ENCODE results near the gene CFB. TPM values are rescaled to one million over a fixed set of nuclear protein-coding genes. Genes with fewer than 3 reads are reported as not detected.
"Not testable (repeated sequence)": the region's sequence is repeated elsewhere in the genome, so short reads cannot be mapped to it uniquely, and the experiment has no call there.

Gene CFB
- total and polyA plus RNA-seq, 4 donors, result 2,016 to 3,272 (median 3,140) TPM

- Histone ChIP-seq H3K36me3 (ENCODE audit: control insufficient read depth in 4 of 4, insufficient read depth in 3 of 4, low read depth in 1 of 4, low read length in 3 of 4) (no peaks in the 10 kb centered on the region), H3K4me3 (ENCODE audit: low read depth in 1 of 3, low read length in 3 of 3) (no peak overlapping the region), H3K4me1 (ENCODE audit: control insufficient read depth in 4 of 4, insufficient read depth in 4 of 4, low read length in 3 of 4) (peaks cover 4 to 21% (median 15%) of the 10 kb centered on the region in 4 donors), H3K27me3 (ENCODE audit: control insufficient read depth in 4 of 4, insufficient read depth in 4 of 4, low read length in 3 of 4) (no peaks in the 10 kb centered on the region), H3K9ac (ENCODE audit: low read depth in 1 of 2, low read length in 2 of 2) (no peak overlapping the region), H3K9me3 (ENCODE audit: control insufficient read depth in 4 of 4, low read length in 3 of 4) (no peaks in the 10 kb centered on the region), H3K27ac (ENCODE audit: low read depth in 1 of 2, low read length in 2 of 2) (no peak overlapping the region)
- DNase-seq (ENCODE audit: low spot score), result no peak
- WGBS, result 79% methylated on average over 4 of the region's 4 CpGs
- TF ChIP-seq GABPA (IDR thresholded peaks at IDR 0.05 in 1 of 2, conservative IDR thresholded peaks at IDR 0.05 in 1 of 2) (no peak), HNF4A (conservative IDR thresholded peaks at IDR 0.05) (no peak), HNF4G (IDR thresholded peaks at IDR 0.05) (no peak)
Observed at GRCh38 chr6:31906122-31906521, 39.8 kb upstream of the CFB start.

GRCh38 chr6:31906727-31907126, 39.2 kb upstream of the CFB start:
- H3K4me1 ChIP-seq (ENCODE audit: control insufficient read depth in 4 of 4, insufficient read depth in 4 of 4, low read length in 3 of 4), result peaks cover 2 to 18% (median 13%) of the 10 kb centered on the region in 4 donors
- not testable (repeated sequence) for DNase-seq (ENCODE audit: low spot score); H3K27ac ChIP-seq (ENCODE audit: low read depth in 1 of 2, low read length in 2 of 2); H3K27me3 ChIP-seq (ENCODE audit: control insufficient read depth in 4 of 4, insufficient read depth in 4 of 4, low read length in 3 of 4); H3K4me3 ChIP-seq (ENCODE audit: low read depth in 1 of 3, low read length in 3 of 3); H3K9ac ChIP-seq (ENCODE audit: low read depth in 1 of 2, low read length in 2 of 2); H3K36me3 ChIP-seq (ENCODE audit: control insufficient read depth in 4 of 4, insufficient read depth in 3 of 4, low read depth in 1 of 4, low read length in 3 of 4); H3K9me3 ChIP-seq (ENCODE audit: control insufficient read depth in 4 of 4, low read length in 3 of 4)
- WGBS, result 79% methylated on average over 8 of the region's 8 CpGs

GRCh38 chr6:31907158-31907813, 38.6 kb upstream of the CFB start:
- H3K4me1 ChIP-seq (ENCODE audit: control insufficient read depth in 4 of 4, insufficient read depth in 4 of 4, low read length in 3 of 4), result peaks cover 2 to 17% (median 13%) of the 10 kb centered on the region in 4 donors
- DNase-seq (ENCODE audit: low spot score), result no peak
- H3K4me3 ChIP-seq (ENCODE audit: low read depth in 1 of 3, low read length in 3 of 3), result no peak overlapping the region
- TF ChIP-seq ZBTB33 (IDR thresholded peaks at IDR 0.05), result no peak
- TF ChIP-seq RAD21 (IDR thresholded peaks at IDR 0.05), result peak; percentile 5 to 37
- TF ChIP-seq REST (IDR thresholded peaks at IDR 0.05), result no peak
- no peak overlapping the region for H3K9ac ChIP-seq (ENCODE audit: low read depth in 1 of 2, low read length in 2 of 2)
- no peaks in the 10 kb centered on the region for H3K36me3 ChIP-seq (ENCODE audit: control insufficient read depth in 4 of 4, insufficient read depth in 3 of 4, low read depth in 1 of 4, low read length in 3 of 4)
- H3K27ac ChIP-seq (ENCODE audit: low read depth in 1 of 2, low read length in 2 of 2), result no peak overlapping the region
- 34% methylated on average over 7 of the region's 7 CpGs for WGBS
- no peaks in the 10 kb centered on the region for H3K27me3 ChIP-seq (ENCODE audit: control insufficient read depth in 4 of 4, insufficient read depth in 4 of 4, low read length in 3 of 4)
- no peaks in the 10 kb centered on the region for H3K9me3 ChIP-seq (ENCODE audit: control insufficient read depth in 4 of 4, low read length in 3 of 4)

GRCh38 chr6:31908255-31908654, 37.6 kb upstream of the CFB start:
- not testable (repeated sequence) for DNase-seq (ENCODE audit: low spot score)
- 94% methylated on average over 5 of the region's 5 CpGs for WGBS

More at GRCh38 chr6:31908255-31908654, 37.6 kb upstream of the CFB start:
- H3K27me3 ChIP-seq (ENCODE audit: control insufficient read depth in 4 of 4, insufficient read depth in 4 of 4, low read length in 3 of 4); H3K36me3 ChIP-seq (ENCODE audit: control insufficient read depth in 4 of 4, insufficient read depth in 3 of 4, low read depth in 1 of 4, low read length in 3 of 4); H3K9me3 ChIP-seq (ENCODE audit: control insufficient read depth in 4 of 4, low read length in 3 of 4); H3K27ac ChIP-seq (ENCODE audit: low read depth in 1 of 2, low read length in 2 of 2); H3K9ac ChIP-seq (ENCODE audit: low read depth in 1 of 2, low read length in 2 of 2); H3K4me1 ChIP-seq (ENCODE audit: control insufficient read depth in 4 of 4, insufficient read depth in 4 of 4, low read length in 3 of 4); H3K4me3 ChIP-seq (ENCODE audit: low read depth in 1 of 3, low read length in 3 of 3): not testable (repeated sequence)
